Activated naive CD8-positive, alpha-beta T cell treated with anti-CD3 and anti-CD28 coated beads, Interleukin-2, amount 50 U/mL, for 24 hours (primary cell): Measurements from ENCODE around the gene DIS3.

Source experiments
- ATAC-seq: fragments of 150-1000 bp; cut with Tn5 transposase; one replicate; pipeline ENCODE4 v1.10.0; 2021
- DNase-seq: peaks from one replicate; pipeline ENCODE4 v3.0.0; 2021
- H3K27ac Mint-ChIP-seq: one replicate; pipeline ENCODE4 v1.8.0; 2021; ENCODE audit warnings: mild to moderate bottlenecking, mixed read lengths
- H3K27me3 Mint-ChIP-seq: one replicate; pipeline ENCODE4 v1.8.0; 2021; ENCODE audit warnings: mixed read lengths
- H3K36me3 Mint-ChIP-seq: one replicate; pipeline ENCODE4 v1.8.0; 2021; ENCODE audit warnings: low read depth, mixed read lengths
- H3K4me1 Mint-ChIP-seq: one replicate; pipeline ENCODE4 v1.8.0; 2021; ENCODE audit warnings: mixed read lengths
- H3K4me3 Mint-ChIP-seq: one replicate; pipeline ENCODE4 v1.8.0; 2021; ENCODE audit warnings: mild to moderate bottlenecking, moderate library complexity, mixed read lengths
- H3K9me3 Mint-ChIP-seq: one replicate; pipeline ENCODE4 v1.8.0; 2021; ENCODE audit warnings: mixed read lengths

DIS3 gene

GRCh38 chr13:72716776-72717175 lies 64.9 kb downstream of the DIS3 start:
- Mint-ChIP-seq H3K36me3 (peaks cover 88% of the 10 kb centered on the region), H3K27me3 (no peaks in the 10 kb centered on the region), H3K9me3 (peaks cover 10% of the 10 kb centered on the region), H3K27ac (no peak overlapping the region), H3K4me1 (peaks cover 8% of the 10 kb centered on the region), H3K4me3 (no peak overlapping the region)
- ATAC-seq, result no peak
- DNase-seq, result no peak
